Coronary artery (tissue), 2 donors: ENCODE measurements around the gene RIMS4.

Experiments
- DNase-seq: peaks from one replicate; pipeline ENCODE4 v3.0.0-alpha.2; 2017; ENCODE audit warnings: low spot score
- H3K27ac ChIP-seq, 2 donors: fragments of 200-600 bp; sonication (generic); one replicate each; pipeline ENCODE4 v1.5.1; 2016 to 2019
- H3K4me3 ChIP-seq: fragments of 200-600 bp; sonication (generic); 2 replicates; pipeline ENCODE4 v1.5.1; 2016; ENCODE audit warnings: mild to moderate bottlenecking, moderate library complexity
- CTCF ChIP-seq: fragments of 200-600 bp; sonication (generic); IDR thresholded peaks from one replicate; pipeline ENCODE4 v1.5.1; 2019; ENCODE audit warnings: antibody characterized with exemption

The RIMS4 gene

GRCh38 chr20:44850272-44850671 is 39.9 kb upstream of the RIMS4 start:
- H3K27ac ChIP-seq = no peak overlapping the region
- no peak for TF ChIP-seq CTCF
- H3K4me3 ChIP-seq = no peak overlapping the region
- no peak for DNase-seq

- no peak for TF ChIP-seq CTCF
- Histone ChIP-seq H3K4me3 (no peak overlapping the region), H3K27ac (no peak overlapping the region)
- no peak for DNase-seq
Measured at GRCh38 chr20:44849703-44850102, 39.4 kb upstream of the RIMS4 start.

- no peak for DNase-seq
- TF ChIP-seq CTCF = no peak
- no peak overlapping the region for H3K4me3 ChIP-seq
- H3K27ac ChIP-seq = no peak overlapping the region
Measured at GRCh38 chr20:44848254-44849015, 38.1 kb upstream of the RIMS4 start.

- H3K4me3 ChIP-seq = no peak overlapping the region
- DNase-seq = no peak
- no peak overlapping the region for H3K27ac ChIP-seq
- TF ChIP-seq CTCF = no peak
Measured at GRCh38 chr20:44843876-44844275, 33.5 kb upstream of the RIMS4 start.

- TF ChIP-seq CTCF = no peak
- DNase-seq = no peak
- H3K4me3 ChIP-seq = no peak overlapping the region
- no peak overlapping the region for H3K27ac ChIP-seq
Measured at GRCh38 chr20:44841955-44842354, 31.6 kb upstream of the RIMS4 start.

GRCh38 chr20:44840826-44841225 is 30.5 kb upstream of the RIMS4 start:
- no peak for DNase-seq
- Histone ChIP-seq H3K4me3 (no peak overlapping the region), H3K27ac (no peak overlapping the region)
- no peak for TF ChIP-seq CTCF

- DNase-seq = no peak
Measured at GRCh38 chr20:44839481-44839880, 29.1 kb upstream of the RIMS4 start.

More at GRCh38 chr20:44839481-44839880, 29.1 kb upstream of the RIMS4 start:
- TF ChIP-seq CTCF = no peak
- H3K27ac ChIP-seq = no peak overlapping the region
- no peak overlapping the region for H3K4me3 ChIP-seq
